ENCODE measurements around the gene ROM1.

DNA sequence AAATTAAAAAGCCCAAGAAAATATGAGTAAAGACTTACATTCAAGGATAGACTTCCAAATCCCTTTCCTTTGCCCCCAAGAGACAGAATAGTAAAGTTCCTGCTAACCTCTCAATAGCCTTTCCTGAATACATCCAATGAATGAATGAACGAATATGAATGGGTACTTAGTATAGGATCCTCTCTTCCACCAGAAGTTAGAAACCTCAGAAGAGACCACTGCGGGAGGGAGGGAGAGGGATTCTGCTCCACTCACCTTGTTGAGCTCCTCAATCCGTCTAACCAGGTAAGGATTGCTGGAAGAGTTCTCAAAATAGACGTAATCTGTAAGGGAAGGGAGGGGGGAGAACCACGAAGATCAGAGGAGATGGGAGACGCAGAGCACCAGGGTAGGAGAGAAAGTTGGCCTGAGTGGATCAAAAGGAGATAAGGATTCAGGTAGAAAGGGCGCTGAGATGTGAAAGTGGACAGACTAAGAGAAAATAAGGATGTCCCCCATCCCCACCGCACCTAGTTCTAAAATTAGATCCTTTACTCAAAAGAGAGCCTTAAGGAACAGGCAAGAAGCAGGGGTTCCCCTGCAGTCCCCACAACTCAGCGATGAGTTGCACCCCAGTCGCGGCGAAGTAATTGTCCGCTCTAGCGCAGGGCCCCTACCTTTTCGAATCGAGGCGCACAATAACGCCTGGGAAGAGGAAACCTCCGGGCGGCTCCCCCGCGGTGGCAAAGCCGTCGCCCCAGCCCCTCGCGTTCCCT, 12.5 kb upstream of the ROM1 start:
- TF ChIP-seq CTCF (IDR thresholded peaks at IDR 0.05; ENCODE audit: insufficient read depth, low read length, poor library complexity, severe bottlenecking), result no peak
- TF ChIP-seq EZH2phosphoT487 (conservative IDR thresholded peaks at IDR 0.05; ENCODE audit: low read length), result no peak

Data from SU-DHL-6 (cell line).